ENCODE measurements around the gene C10orf95. TPM values are rescaled to one million over a fixed set of nuclear protein-coding genes. Genes with fewer than 3 reads are reported as not detected.

The C10orf95 gene
- total RNA-seq, 1 donor from 2014 or later, result not detected

DNA sequence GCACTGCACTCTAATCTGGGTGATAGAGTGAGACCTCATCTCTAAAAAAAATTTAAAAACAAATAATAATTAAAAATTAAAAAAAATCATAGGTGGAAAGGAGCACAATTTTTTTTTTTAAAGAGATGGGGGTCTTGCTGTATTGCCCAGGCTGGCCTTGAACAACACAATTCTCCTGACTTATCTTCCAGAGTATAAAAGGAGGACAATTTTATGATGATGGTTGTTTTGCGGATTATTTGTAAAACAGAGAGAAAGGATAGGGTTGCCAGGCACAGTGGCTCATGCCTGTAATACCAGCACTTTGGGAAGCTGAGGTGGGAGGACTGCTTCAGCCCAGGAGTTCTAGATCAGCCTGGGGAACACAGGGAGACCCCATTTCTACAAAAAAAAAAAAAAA is 46.2 kb upstream of the C10orf95 start:
- no peaks in the 10 kb centered on the region for H3K9me3 Mint-ChIP-seq
- no peak for DNase-seq (ENCODE audit: low spot score)
- Histone ChIP-seq H3K4me2 (no peak overlapping the region), H3K9me3 (ENCODE audit: low read depth) (no peaks in the 10 kb centered on the region), H3K9ac (no peak overlapping the region), H3K27me3 (no peaks in the 10 kb centered on the region), H3K36me3 (no peaks in the 10 kb centered on the region), H3K4me1 (peaks cover 5% of the 10 kb centered on the region), H3K27ac (no peak overlapping the region), H3K79me2 (ENCODE audit: low read depth) (peaks cover 92% of the 10 kb centered on the region), H2AFZ (replicated peaks) (no peak overlapping the region), H3F3A (ENCODE audit: low read depth) (no peaks in the 10 kb centered on the region), H3K4me3 (no peak overlapping the region), H4K20me1 (ENCODE audit: low read depth) (peaks cover 74% of the 10 kb centered on the region)
- H3K27ac Mint-ChIP-seq, result no peak overlapping the region
- no peak for TF ChIP-seq CTCF (IDR thresholded peaks at IDR 0.05)
- no peak for TF ChIP-seq EZH2 (IDR thresholded peaks at IDR 0.05)
- H3K4me3 Mint-ChIP-seq, result no peak overlapping the region
- peaks cover 7% of the 10 kb centered on the region for H3K27me3 Mint-ChIP-seq (ENCODE audit: insufficient read depth, low read depth)
- H3K36me3 Mint-ChIP-seq, result no peaks in the 10 kb centered on the region
- H3K4me1 Mint-ChIP-seq, result no peaks in the 10 kb centered on the region

DNA sequence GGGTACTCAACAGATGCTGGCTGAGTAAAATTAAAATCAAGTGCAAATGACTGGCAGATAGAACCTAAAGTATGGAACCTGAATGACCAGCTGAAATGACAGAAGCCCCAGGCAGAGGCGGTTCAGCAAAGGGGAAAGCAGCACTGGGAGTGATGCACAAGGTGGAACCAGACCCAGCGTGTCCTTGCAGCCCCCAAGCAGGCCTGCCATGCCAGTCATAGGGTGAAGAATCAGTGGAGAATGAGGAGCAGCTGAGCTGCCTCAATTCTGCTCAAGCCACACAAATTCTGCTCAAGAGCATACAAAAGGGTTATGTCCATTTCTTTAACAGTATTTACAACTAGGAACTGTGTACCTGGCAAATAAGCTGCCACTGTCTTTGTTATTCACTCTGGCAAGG is 42.4 kb upstream of the C10orf95 start:
- peaks cover 70% of the 10 kb centered on the region for H4K20me1 ChIP-seq (ENCODE audit: low read depth)
- H3K9ac ChIP-seq, result no peak overlapping the region

GRCh38 chr10:102492983-102493382 is 41.6 kb upstream of the C10orf95 start:
- no peak overlapping the region for H3K4me3 Mint-ChIP-seq
- Histone ChIP-seq H3K79me2 (ENCODE audit: low read depth) (peaks cover 66% of the 10 kb centered on the region), H3K27ac (no peak overlapping the region)

More for the DNA sequence above, 42.4 kb upstream of the C10orf95 start:
- H3K27me3 ChIP-seq, result no peaks in the 10 kb centered on the region
- no peaks in the 10 kb centered on the region for H3K36me3 ChIP-seq
- no peak for TF ChIP-seq EZH2phosphoT487 (IDR thresholded peaks at IDR 0.05)
- no peak for TF ChIP-seq EZH2 (IDR thresholded peaks at IDR 0.05)
- no peak for TF ChIP-seq CTCF (IDR thresholded peaks at IDR 0.05)
- H3K79me2 ChIP-seq (ENCODE audit: low read depth), result peaks cover 74% of the 10 kb centered on the region
- no peaks in the 10 kb centered on the region for H3F3A ChIP-seq (ENCODE audit: low read depth)
- peaks cover 9% of the 10 kb centered on the region for H3K36me3 Mint-ChIP-seq
- H3K4me2 ChIP-seq, result no peak overlapping the region
- H3K27ac Mint-ChIP-seq, result no peak overlapping the region
- no peak overlapping the region for H3K4me3 ChIP-seq
- H3K4me3 Mint-ChIP-seq, result no peak overlapping the region
- no peak overlapping the region for H2AFZ ChIP-seq (replicated peaks)
- H3K27ac ChIP-seq, result no peak overlapping the region
- H3K9me3 Mint-ChIP-seq, result no peaks in the 10 kb centered on the region
- no peak for DNase-seq (ENCODE audit: low spot score)
- peaks cover 5% of the 10 kb centered on the region for H3K27me3 Mint-ChIP-seq (ENCODE audit: insufficient read depth, low read depth)
- no peaks in the 10 kb centered on the region for H3K4me1 Mint-ChIP-seq
- no peaks in the 10 kb centered on the region for H3K9me3 ChIP-seq (ENCODE audit: low read depth)
- no peaks in the 10 kb centered on the region for H3K4me1 ChIP-seq

More at GRCh38 chr10:102492983-102493382, 41.6 kb upstream of the C10orf95 start:
- H3K36me3 ChIP-seq, result no peaks in the 10 kb centered on the region
- no peak for DNase-seq (ENCODE audit: low spot score)
- H3K4me3 ChIP-seq, result no peak overlapping the region
- Mint-ChIP-seq H3K27ac (peak overlapping the region; percentile 40), H3K27me3 (ENCODE audit: insufficient read depth, low read depth) (peaks cover 5% of the 10 kb centered on the region), H3K36me3 (peaks cover 13% of the 10 kb centered on the region), H3K9me3 (no peaks in the 10 kb centered on the region), H3K4me1 (no peaks in the 10 kb centered on the region)
- no peaks in the 10 kb centered on the region for H3K9me3 ChIP-seq (ENCODE audit: low read depth)
- H3K4me2 ChIP-seq, result no peak overlapping the region
- no peak overlapping the region for H3K9ac ChIP-seq
- no peaks in the 10 kb centered on the region for H3K27me3 ChIP-seq
- TF ChIP-seq EZH2 (IDR thresholded peaks at IDR 0.05) (no peak), CTCF (IDR thresholded peaks at IDR 0.05) (no peak)
- no peaks in the 10 kb centered on the region for H3F3A ChIP-seq (ENCODE audit: low read depth)
- H4K20me1 ChIP-seq (ENCODE audit: low read depth), result peaks cover 62% of the 10 kb centered on the region
- no peaks in the 10 kb centered on the region for H3K4me1 ChIP-seq
- H2AFZ ChIP-seq (replicated peaks), result no peak overlapping the region

All from neural progenitor cell (in vitro differentiated cells).